HEK293T (cell line): ENCODE results near the gene MINDY4.

Source experiments
- CTCF ChIA-PET: fragments of 350-600 bp; formaldehyde crosslinking; extraction: SDS; loops from one replicate; lab custom pipeline; 2021; ENCODE audit warnings: antibody characterized with exemption, inconsistent platforms; lab: Yijun Ruan, JAX
- POLR2A ChIA-PET: fragments of 350-600 bp; formaldehyde crosslinking; extraction: SDS; loops from one replicate; lab custom pipeline; 2020; ENCODE audit warnings: antibody characterized with exemption, inconsistent platforms; lab: Yijun Ruan, JAX
- DNase-seq: peaks from one replicate; pipeline ENCODE4 v3.0.0; 2012; ENCODE audit warnings: mixed read lengths; ENCODE audit errors: extremely low spot score
- ARNT ChIP-seq: fragments of 450-650 bp; IDR thresholded peaks from 2 replicates; pipeline ENCODE4 v1.6.1; 2017; ENCODE audit warnings: mild to moderate bottlenecking
- BHLHE40 ChIP-seq: fragments of 450-650 bp; IDR thresholded peaks from 2 replicates; pipeline ENCODE4 v1.6.1; 2016; ENCODE audit warnings: mild to moderate bottlenecking, moderate library complexity, borderline replicate concordance
- CTBP1 ChIP-seq: fragments of 450-650 bp; IDR thresholded peaks from 2 replicates; pipeline ENCODE4 v1.6.1; 2016; ENCODE audit warnings: borderline replicate concordance
- ELF4 ChIP-seq: fragments of 450-650 bp; IDR thresholded peaks from 2 replicates; pipeline ENCODE4 v1.6.1; 2017; ENCODE audit warnings: antibody characterized with exemption
- FOXA1 ChIP-seq: fragments of 450-650 bp; IDR thresholded peaks from 2 replicates; pipeline ENCODE4 v1.6.1; 2016; ENCODE audit warnings: mild to moderate bottlenecking
- FOXK2 ChIP-seq: fragments of 450-650 bp; IDR thresholded peaks from 2 replicates; pipeline ENCODE4 v1.6.1; 2016; ENCODE audit warnings: mild to moderate bottlenecking
- FOXM1 ChIP-seq: fragments of 450-650 bp; IDR thresholded peaks from 2 replicates; pipeline ENCODE4 v1.6.1; 2017; ENCODE audit warnings: mild to moderate bottlenecking, borderline replicate concordance
- HDGF ChIP-seq: fragments of 450-650 bp; IDR thresholded peaks from 2 replicates; pipeline ENCODE4 v1.6.1; 2017; ENCODE audit warnings: antibody characterized with exemption, borderline replicate concordance
- L3MBTL2 ChIP-seq: fragments of 450-650 bp; conservative IDR thresholded peaks from 2 replicates; pipeline ENCODE4 v1.6.1; 2016; ENCODE audit warnings: mild to moderate bottlenecking
- LEF1 ChIP-seq: fragments of 450-650 bp; IDR thresholded peaks from 2 replicates; pipeline ENCODE4 v1.6.1; 2017; ENCODE audit warnings: mild to moderate bottlenecking, borderline replicate concordance
- NFRKB ChIP-seq: fragments of 450-650 bp; IDR thresholded peaks from 2 replicates; pipeline ENCODE4 v1.6.1; 2016; ENCODE audit warnings: mild to moderate bottlenecking, moderate library complexity
- SP1 ChIP-seq: fragments of 450-650 bp; IDR thresholded peaks from 2 replicates; pipeline ENCODE4 v1.6.1; 2017
- SUZ12 ChIP-seq: fragments of 450-650 bp; IDR thresholded peaks from 2 replicates; pipeline ENCODE4 v1.6.1; 2016; ENCODE audit warnings: mild to moderate bottlenecking
- TARDBP ChIP-seq: fragments of 450-650 bp; IDR thresholded peaks from 2 replicates; pipeline ENCODE4 v1.6.1; 2016
- ZNF384 ChIP-seq: fragments of 450-650 bp; IDR thresholded peaks from 2 replicates; pipeline ENCODE4 v1.6.1; 2016
- TF ChIP-seq, protein P1 (sequence below): fragments of 450-650 bp; IDR thresholded peaks from 2 replicates; pipeline ENCODE4 v1.6.1; 2016

Gene MINDY4

DNA sequence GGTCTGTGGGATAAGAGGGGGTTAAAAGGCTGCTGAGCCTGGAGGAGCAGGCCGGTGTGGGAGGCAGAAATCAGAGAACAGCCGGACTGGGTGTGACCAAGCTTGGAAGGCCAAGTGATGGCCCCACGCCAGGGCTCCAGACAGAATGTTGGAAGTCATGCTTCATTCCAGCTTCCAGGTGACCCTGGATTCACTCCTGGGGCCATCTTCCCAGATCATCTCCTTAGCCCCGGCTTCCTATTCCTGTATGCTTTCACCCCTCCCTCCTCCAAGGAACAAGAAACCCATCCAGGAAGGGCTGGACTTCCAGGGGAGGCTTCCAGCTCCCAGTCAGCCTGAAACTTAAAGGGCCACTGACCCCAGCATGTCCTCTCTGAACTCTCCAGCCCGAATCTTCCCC lies 18.2 kb upstream of the MINDY4 start:
- POLR2A ChIA-PET, result no interaction called here
- CTCF ChIA-PET, result no interaction called here
- TF ChIP-seq LEF1, result no peak
- no peak for DNase-seq

DNA sequence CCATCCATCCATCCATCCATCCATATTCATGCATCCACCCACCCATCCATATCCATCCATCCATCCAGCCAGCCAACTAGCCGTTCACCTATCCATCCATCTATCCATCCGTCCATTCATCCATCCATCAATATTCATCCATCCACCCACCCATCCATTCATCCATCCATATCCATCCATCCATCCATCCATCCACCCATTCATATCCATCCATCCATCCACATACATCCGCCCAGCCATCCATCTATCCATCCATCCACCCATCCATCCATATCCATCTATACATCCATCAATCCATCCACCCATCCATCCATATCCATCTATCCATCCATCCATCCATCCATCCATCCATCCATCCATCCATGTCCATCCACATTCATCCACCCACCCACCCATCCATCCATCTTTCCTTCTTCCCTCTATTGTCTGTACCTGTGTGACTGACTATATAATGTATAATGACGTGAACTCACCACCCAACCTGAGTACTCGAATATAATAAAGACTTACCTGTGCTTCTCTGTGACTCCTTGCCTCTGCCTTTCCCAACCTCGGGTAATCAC lies 16.8 kb upstream of the MINDY4 start:
- CTCF ChIA-PET, result no interaction called here
- TF ChIP-seq FOXK2 (no peak), SUZ12 (no peak), ZNF384 (no peak), ARNT (no peak), LEF1 (no peak), TARDBP (no peak), ELF4 (no peak), FOXM1 (no peak), HDGF (no peak)
- TF ChIP-seq, protein P1, sequence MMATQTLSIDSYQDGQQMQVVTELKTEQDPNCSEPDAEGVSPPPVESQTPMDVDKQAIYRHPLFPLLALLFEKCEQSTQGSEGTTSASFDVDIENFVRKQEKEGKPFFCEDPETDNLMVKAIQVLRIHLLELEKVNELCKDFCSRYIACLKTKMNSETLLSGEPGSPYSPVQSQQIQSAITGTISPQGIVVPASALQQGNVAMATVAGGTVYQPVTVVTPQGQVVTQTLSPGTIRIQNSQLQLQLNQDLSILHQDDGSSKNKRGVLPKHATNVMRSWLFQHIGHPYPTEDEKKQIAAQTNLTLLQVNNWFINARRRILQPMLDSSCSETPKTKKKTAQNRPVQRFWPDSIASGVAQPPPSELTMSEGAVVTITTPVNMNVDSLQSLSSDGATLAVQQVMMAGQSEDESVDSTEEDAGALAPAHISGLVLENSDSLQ, result no peak
- POLR2A ChIA-PET, result no interaction called here
- no peak for DNase-seq

DNA sequence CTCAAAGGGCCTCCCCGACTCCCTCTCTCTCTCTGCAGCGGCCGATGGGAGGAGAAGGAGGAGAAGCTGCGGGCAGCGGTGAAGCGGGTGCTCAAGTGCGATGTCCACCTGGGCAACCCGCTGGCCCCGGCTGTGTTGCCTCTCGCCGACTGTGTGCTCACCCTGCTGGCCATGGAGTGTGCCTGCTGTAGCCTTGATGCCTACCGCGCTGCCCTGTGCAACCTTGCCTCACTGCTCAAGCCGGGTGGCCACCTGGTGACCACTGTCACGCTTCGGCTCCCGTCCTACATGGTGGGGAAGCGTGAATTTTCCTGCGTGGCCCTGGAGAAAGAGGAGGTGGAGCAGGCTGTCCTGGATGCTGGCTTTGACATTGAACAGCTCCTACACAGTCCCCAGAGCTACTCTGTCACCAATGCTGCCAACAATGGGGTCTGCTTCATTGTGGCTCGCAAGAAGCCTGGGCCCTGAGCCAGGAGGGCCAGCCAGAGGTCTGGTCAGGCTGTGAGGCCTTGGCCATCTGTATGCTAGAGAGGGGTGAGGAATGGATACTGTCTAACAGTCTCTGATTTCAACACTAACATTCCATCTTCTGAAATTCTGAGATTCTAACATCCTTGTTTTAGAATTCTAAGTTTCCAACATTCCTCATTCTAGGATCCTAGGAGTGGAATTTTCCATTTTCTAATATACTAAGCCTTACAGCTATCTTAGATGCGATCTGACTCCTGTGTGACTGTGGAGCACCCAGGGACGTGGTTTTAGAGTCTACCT lies 15.6 kb upstream of the MINDY4 start:
- ChIA-PET POLR2A (no interaction called here), CTCF (no interaction called here)
- TF ChIP-seq FOXA1 (no peak), SUZ12 (no peak), ELF4 (no peak), FOXK2 (no peak), TARDBP (no peak), CTBP1 (no peak), FOXM1 (no peak), HDGF (no peak), ARNT (no peak), LEF1 (no peak), ZNF384 (no peak), SP1 (no peak), L3MBTL2 (no peak), NFRKB (no peak), BHLHE40 (no peak)
- TF ChIP-seq, protein P1, result no peak
- DNase-seq, result no peak

DNA sequence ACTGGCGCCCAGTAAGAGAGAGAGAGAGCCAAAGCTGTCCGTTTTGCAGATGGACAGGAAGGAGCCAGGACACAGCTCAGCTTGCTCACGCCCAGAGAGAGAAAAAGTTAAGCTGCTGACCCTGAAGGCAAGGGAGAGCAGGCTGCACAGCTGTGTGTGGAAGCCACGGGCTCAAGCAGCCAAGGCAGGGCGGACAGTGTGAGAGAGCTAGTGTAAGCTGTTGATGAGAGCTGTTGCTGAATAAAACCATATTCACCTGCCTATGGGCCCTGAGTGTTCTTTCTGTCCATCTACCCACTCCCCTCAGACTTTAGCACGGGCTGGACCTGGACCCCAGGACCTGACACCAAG lies 13.9 kb upstream of the MINDY4 start:
- POLR2A ChIA-PET, result no interaction called here
- CTCF ChIA-PET, result no interaction called here
- no peak for DNase-seq
- TF ChIP-seq TARDBP, result no peak
- TF ChIP-seq SUZ12, result no peak
- TF ChIP-seq, protein P1, result no peak
- no peak for TF ChIP-seq ARNT
- no peak for TF ChIP-seq HDGF

DNA sequence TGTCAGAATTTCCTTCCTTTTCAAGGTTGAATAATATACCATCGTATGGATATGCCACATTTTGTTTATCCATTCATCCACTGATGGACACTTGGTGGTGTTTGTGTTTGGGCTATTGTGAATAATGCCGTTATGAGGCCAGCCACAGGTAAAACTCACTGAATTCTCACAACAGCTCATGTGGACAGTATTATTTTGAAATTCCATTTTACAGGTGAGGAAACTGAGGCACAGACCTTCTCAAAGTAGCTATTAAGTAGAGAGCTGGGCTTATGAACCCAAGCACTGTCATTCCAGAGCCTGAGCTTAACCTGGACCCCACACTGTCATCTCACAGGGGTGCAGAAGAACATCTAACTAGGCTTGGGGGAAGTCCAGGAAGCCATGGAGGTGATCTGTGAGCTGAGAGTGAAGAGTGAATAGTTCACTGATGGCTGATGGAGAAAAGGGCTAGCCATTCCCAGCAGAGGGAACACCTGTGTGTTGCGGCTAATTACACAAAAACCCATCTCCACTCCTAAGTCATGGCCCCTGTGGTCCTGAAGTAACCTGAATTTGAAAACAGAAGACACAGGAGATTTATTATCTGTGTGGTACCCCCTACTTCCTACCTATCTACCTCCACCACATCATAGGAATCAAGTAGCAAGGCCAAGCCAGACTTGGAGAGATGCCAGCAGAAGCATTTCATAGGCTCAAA lies 10.6 kb upstream of the MINDY4 start:
- no peak for DNase-seq
- CTCF ChIA-PET, result no interaction called here
- TF ChIP-seq FOXM1, result no peak
- TF ChIP-seq BHLHE40, result no peak
- TF ChIP-seq ZNF384, result no peak
- no peak for TF ChIP-seq HDGF
- TF ChIP-seq NFRKB, result no peak
- POLR2A ChIA-PET, result no interaction called here

DNA sequence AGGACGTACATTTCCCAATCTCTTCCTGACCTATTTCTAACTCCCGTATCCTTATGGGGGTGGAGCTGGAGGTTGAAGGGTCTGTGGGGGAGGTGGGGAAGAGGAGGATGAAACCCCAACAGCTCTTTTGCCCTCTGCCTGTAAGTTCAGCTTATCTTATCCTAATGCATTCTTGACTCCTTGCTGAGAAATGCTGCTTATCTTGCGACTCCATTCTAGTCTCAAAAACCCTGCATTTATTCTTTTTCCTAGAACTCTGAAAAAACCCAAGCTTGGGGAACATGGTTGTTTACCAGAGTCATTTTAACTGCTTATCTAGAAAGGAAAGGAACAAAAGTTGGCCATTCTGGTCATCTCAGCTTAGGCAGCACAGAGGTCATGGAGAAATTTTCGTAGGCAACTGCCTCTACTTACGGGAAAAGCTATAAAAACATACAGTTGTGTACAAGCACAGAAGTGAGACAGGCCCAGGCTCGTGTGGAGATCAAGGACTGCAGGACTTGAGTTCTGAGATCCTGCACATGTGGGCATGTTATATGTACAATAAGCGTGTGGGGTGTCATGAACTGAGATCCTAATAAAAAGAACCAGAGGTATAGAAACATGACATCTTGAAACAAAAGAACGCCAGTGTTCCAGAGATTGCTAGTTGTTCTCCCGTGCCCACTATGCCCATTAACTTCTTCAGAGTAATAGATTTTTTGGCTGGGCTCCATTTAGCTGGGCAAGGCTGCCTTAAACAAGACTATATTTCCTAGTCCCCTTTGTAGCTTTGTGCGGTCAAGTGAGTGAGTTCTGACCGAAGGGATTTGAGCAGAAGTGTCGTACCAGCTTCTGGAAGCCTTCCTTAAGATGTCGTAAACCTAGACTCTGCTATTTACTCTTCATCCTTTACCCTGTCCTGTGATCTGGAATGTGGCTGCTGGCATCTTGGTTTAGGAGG lies 9.7 kb upstream of the MINDY4 start:
- POLR2A ChIA-PET, result interaction anchor here (0.7 kb wide), 1 partner anchor 10 kb away, joined by 4 read pairs; the partner anchor contains the start of gene MINDY4
- TF ChIP-seq ELF4 (no peak), CTBP1 (no peak), FOXM1 (no peak), FOXK2 (no peak), SP1 (no peak), L3MBTL2 (no peak), LEF1 (no peak), ZNF384 (no peak), NFRKB (no peak), ARNT (no peak)
- TF ChIP-seq, protein P1, result no peak
- no peak for DNase-seq
- CTCF ChIA-PET, result no interaction called here
